Testis (tissue), 3 donors: Measurements from ENCODE around the gene ZBTB12. TPM values are rescaled to one million over a fixed set of nuclear protein-coding genes. Genes with fewer than 3 reads are reported as not detected.

Source experiments
- DNase-seq: peaks from one replicate; pipeline ENCODE4 v3.0.0-alpha.2; 2019
- H3K27ac ChIP-seq, 2 donors: fragments of 200-600 bp; sonication (generic); one replicate each; pipeline ENCODE4 v1.5.1; 2019
- H3K27me3 ChIP-seq: fragments of 200-600 bp; sonication (generic); one replicate; pipeline ENCODE4 v1.5.1; 2019
- H3K36me3 ChIP-seq: fragments of 200-600 bp; sonication (generic); one replicate; pipeline ENCODE4 v1.5.1; 2017; ENCODE audit warnings: low read depth; ENCODE audit errors: missing control alignments
- H3K4me1 ChIP-seq: fragments of 200-600 bp; sonication (generic); one replicate; pipeline ENCODE4 v1.5.1; 2019
- H3K4me3 ChIP-seq, 2 donors: fragments of 200-600 bp; sonication (generic); one replicate each; pipeline ENCODE4 v1.5.1; 2017 to 2019
- H3K9me3 ChIP-seq: fragments of 200-600 bp; sonication (generic); one replicate; pipeline ENCODE4 v1.5.1; 2017
- POLR2A ChIP-seq: fragments of 450-650 bp; IDR thresholded peaks from one replicate; pipeline ENCODE4 v1.6.1; 2017; ENCODE audit warnings: antibody characterized with exemption, mild to moderate bottlenecking, moderate library complexity
- WGBS, 2 donors: methylation state at CpG; one replicate each; pipeline ENCODE4 v1.1.5; 2018; 5-methylcytosine and 5-hydroxymethylcytosine counted together
- intact Hi-C: fragments of 100-400 bp; cut with DNase I; formaldehyde crosslinking; loops from one replicate; pipeline ENCODE4 v1.15.1; 2023; ENCODE audit warnings: low total_unique reads
- polyA plus RNA-seq: library from polyadenylated mRNA; stranded (reverse); fragments of 350-450 nt; fragmentation: Illumina TruSeq; extraction: RNeasy Lipid Tissue Mini Kit (QIAGEN cat#74804); gene quantifications from one replicate; pipeline ENCODE4 v1.2.3, GENCODE V29; 2014; ENCODE audit warnings: low read depth, low replicate concordance; ENCODE audit not compliant: insufficient read depth
- total RNA-seq, 2 donors: library from RNA; depleted of rRNA; stranded (reverse); fragments of >200 nt; gene quantifications; one replicate each; pipeline ENCODE4 v1.2.3, GENCODE V29; 2016
- TF ChIP-seq, protein P1 (sequence below), 3 experiments: fragments of 450-650 bp in 2 of 3; fragments of 200-600 bp in 1 of 3; sonication (generic) in 1 of 3; IDR thresholded peaks; one replicate each; pipeline ENCODE4 v1.5.1; 2016 to 2019; ENCODE audit warnings: antibody characterized with exemption in 3 of 3, mild to moderate bottlenecking in 2 of 3, moderate library complexity in 1 of 3

ZBTB12 gene
- total and polyA plus RNA-seq, 3 donors from 2014 or later: 5.3 to 6.3 (median 5.6) TPM

- no peaks in the 10 kb centered on the region for H3K36me3 ChIP-seq
- WGBS, 2 donors: 57 to 70% methylated on average over 11 of the region's 11 CpGs
- H3K4me1 ChIP-seq: no peaks in the 10 kb centered on the region
- no peak for DNase-seq
- no peaks in the 10 kb centered on the region for H3K9me3 ChIP-seq
- TF ChIP-seq, protein P1, sequence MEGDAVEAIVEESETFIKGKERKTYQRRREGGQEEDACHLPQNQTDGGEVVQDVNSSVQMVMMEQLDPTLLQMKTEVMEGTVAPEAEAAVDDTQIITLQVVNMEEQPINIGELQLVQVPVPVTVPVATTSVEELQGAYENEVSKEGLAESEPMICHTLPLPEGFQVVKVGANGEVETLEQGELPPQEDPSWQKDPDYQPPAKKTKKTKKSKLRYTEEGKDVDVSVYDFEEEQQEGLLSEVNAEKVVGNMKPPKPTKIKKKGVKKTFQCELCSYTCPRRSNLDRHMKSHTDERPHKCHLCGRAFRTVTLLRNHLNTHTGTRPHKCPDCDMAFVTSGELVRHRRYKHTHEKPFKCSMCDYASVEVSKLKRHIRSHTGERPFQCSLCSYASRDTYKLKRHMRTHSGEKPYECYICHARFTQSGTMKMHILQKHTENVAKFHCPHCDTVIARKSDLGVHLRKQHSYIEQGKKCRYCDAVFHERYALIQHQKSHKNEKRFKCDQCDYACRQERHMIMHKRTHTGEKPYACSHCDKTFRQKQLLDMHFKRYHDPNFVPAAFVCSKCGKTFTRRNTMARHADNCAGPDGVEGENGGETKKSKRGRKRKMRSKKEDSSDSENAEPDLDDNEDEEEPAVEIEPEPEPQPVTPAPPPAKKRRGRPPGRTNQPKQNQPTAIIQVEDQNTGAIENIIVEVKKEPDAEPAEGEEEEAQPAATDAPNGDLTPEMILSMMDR (IDR thresholded peaks at IDR 0.05): no peak
- TF ChIP-seq POLR2A: no peak
- H3K27ac ChIP-seq: no peak within 1 kb of the TSS
- intact Hi-C loops: no loop called here
- H3K27me3 ChIP-seq: no peaks in the 10 kb centered on the region
- H3K4me3 ChIP-seq: no peak within 1 kb of the TSS
Measured at GRCh38 chr6:31927242-31927862, 25.5 kb upstream of the ZBTB12 start, which contains the start of gene C2. Gene C2 (plus strand): TSS chr6:31927717. CDS start chr6:31927753, 36 bp downstream.

DNA sequence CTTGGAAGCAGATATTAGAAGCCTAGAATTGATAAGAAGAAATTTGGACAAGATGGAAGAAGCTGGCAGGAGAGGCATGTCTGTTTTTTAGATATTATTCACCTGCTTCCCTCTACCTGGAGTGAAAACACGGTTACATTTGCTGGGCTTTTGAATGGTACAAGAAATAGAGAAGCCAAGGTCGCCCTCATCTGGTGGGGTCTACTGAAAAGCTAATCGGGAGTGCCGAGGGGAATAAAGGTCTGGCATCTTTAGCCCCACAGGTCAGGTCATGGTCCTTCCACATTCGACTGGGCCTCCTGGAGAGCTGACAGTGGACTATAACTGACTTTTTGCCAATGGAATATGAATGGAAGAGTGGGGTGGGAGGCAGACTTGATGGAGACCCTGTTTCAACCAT, 21.1 kb upstream of the ZBTB12 start:
- 31 to 40% methylated on average over 5 of the region's 5 CpGs for WGBS, 2 donors
- no peaks in the 10 kb centered on the region for H3K36me3 ChIP-seq
- intact Hi-C loops: no loop called here
- no peak for TF ChIP-seq POLR2A
- TF ChIP-seq, protein P1 (IDR thresholded peaks at IDR 0.05): no peak
- H3K4me1 ChIP-seq: no peaks in the 10 kb centered on the region
- no peaks in the 10 kb centered on the region for H3K27me3 ChIP-seq
- no peak overlapping the region for H3K4me3 ChIP-seq
- no peaks in the 10 kb centered on the region for H3K9me3 ChIP-seq
- no peak overlapping the region for H3K27ac ChIP-seq
- DNase-seq: peak; percentile 43

DNA sequence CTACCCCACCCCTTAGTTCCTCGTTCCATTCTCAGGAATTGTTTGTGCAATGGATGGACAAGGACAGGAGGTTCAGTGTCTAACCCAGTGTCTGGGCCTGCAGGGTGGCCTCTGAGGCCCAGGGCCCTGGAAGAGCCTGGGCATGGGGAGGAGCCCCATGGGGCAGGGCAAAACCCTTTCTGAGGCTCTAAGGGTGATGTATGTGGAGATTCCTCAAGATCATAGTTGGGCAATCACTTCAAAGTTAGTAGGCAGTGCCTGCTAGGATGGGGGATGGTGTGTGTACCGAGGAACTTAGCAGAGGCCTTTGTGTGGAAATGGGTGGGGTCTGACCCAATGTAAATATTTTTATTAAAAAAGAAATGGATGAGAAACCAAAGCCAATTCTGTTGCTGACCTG, 18.9 kb upstream of the ZBTB12 start:
- Histone ChIP-seq H3K9me3 (no peaks in the 10 kb centered on the region), H3K4me3 (no peak overlapping the region), H3K27me3 (no peaks in the 10 kb centered on the region), H3K4me1 (peaks cover 2% of the 10 kb centered on the region), H3K27ac (no peak overlapping the region), H3K36me3 (no peaks in the 10 kb centered on the region)
- TF ChIP-seq, protein P1 (IDR thresholded peaks at IDR 0.05): no peak
- TF ChIP-seq POLR2A: no peak
- WGBS, 2 donors: 73 to 87% methylated on average over 2 of the region's 2 CpGs
- intact Hi-C loops: no loop called here
- DNase-seq: no peak

DNA sequence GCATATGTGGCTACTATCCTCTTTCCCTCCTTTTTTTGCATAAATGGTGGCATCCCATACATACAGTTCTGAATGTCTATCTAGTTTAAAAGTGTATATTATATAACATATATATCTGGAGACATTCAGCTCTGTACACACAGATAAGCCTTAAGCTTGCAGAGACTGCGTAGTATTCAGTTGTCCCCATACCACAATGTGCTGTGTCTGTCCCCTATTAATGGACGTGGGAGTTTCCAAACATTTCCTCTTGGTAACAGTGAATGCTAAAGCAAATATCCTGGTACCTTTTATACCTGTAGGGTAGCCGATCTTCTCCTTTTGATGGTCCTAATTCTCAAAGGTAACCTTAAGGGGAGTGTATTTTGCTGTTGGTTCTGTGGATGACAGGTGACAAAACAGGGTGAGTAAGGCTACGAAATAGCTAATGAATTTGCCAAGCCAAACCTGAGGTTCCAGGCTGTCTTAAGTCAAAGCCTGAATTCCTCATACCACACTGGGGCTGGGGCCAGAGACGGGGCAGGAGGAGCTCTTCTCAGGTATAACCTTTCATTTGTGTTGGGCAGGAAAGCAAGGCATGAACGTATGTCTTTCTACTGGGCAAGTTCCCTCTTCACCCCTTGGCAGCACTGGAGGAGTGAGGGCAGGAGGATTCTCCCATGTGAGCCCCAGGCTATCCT, 17.9 kb upstream of the ZBTB12 start:
- whole genome bisulfite sequencing, 2 donors: 82 to 86% methylated on average over 6 of the region's 6 CpGs

More for the DNA sequence above, 17.9 kb upstream of the ZBTB12 start:
- no peak for DNase-seq
- intact Hi-C loops: no loop called here
- Histone ChIP-seq H3K27me3 (no peaks in the 10 kb centered on the region), H3K9me3 (no peaks in the 10 kb centered on the region), H3K27ac (no peak overlapping the region), H3K4me1 (peaks cover 2% of the 10 kb centered on the region), H3K4me3 (no peak overlapping the region), H3K36me3 (no peaks in the 10 kb centered on the region)
- no peak for TF ChIP-seq POLR2A
- TF ChIP-seq, protein P1 (IDR thresholded peaks at IDR 0.05): no peak
